Hematopoietic multipotent progenitor cell treated with erythropoietin and hydrocortisone succinate and interleukin-3 and kit ligand, for 17 days (in vitro differentiated cells): Measurements from ENCODE around the gene EHMT1.

Experiments
- DNase-seq: peaks from one replicate; pipeline ENCODE4 v3.0.0-alpha.2; 2015; ENCODE audit warnings: low spot score

The EHMT1 gene

GRCh38 chr9:137741330-137741729, 122.5 kb downstream of the EHMT1 start:
- no peak for DNase-seq

- no peak for DNase-seq
These were observed 123.9 kb downstream of the EHMT1 start for GRCh38 chr9:137742698-137743097.

GRCh38 chr9:137743695-137744094, 124.9 kb downstream of the EHMT1 start:
- no peak for DNase-seq

GRCh38 chr9:137744632-137745183, 125.9 kb downstream of the EHMT1 start:
- DNase-seq, result no peak

GRCh38 chr9:137745541-137745991, 126.8 kb downstream of the EHMT1 start:
- DNase-seq, result no peak

- no peak for DNase-seq
These were observed 129.5 kb downstream of the EHMT1 start for GRCh38 chr9:137748311-137748710.

GRCh38 chr9:137748741-137749140, 129.9 kb downstream of the EHMT1 start:
- DNase-seq, result no peak

GRCh38 chr9:137749511-137749910, 130.7 kb downstream of the EHMT1 start:
- DNase-seq, result no peak

- no peak for DNase-seq
These were observed 131.2 kb downstream of the EHMT1 start for GRCh38 chr9:137750007-137750406.

GRCh38 chr9:137750566-137750965, 131.8 kb downstream of the EHMT1 start:
- no peak for DNase-seq

- no peak for DNase-seq
These were observed 132.8 kb downstream of the EHMT1 start for GRCh38 chr9:137751616-137752015.

- no peak for DNase-seq
These were observed 133.6 kb downstream of the EHMT1 start for GRCh38 chr9:137752426-137752825.

GRCh38 chr9:137753192-137753765, 134.5 kb downstream of the EHMT1 start:
- no peak for DNase-seq

GRCh38 chr9:137755261-137755927, 136.6 kb downstream of the EHMT1 start:
- DNase-seq, result no peak

GRCh38 chr9:137756045-137756744, 137.4 kb downstream of the EHMT1 start:
- no peak for DNase-seq

- no peak for DNase-seq
These were observed 138.3 kb downstream of the EHMT1 start for GRCh38 chr9:137757139-137757538.

GRCh38 chr9:137757613-137758029, 138.8 kb downstream of the EHMT1 start:
- no peak for DNase-seq

GRCh38 chr9:137758067-137758466, 139.3 kb downstream of the EHMT1 start:
- no peak for DNase-seq

GRCh38 chr9:137759117-137759516, 140.3 kb downstream of the EHMT1 start:
- no peak for DNase-seq

- DNase-seq, result no peak
These were observed 141.0 kb downstream of the EHMT1 start for GRCh38 chr9:137759649-137760321.

GRCh38 chr9:137760426-137760825, 141.6 kb downstream of the EHMT1 start:
- no peak for DNase-seq

GRCh38 chr9:137761032-137761431, 142.2 kb downstream of the EHMT1 start:
- DNase-seq, result no peak
